ENCODE measurements around the gene TCF4.

The TCF4 gene

DNA sequence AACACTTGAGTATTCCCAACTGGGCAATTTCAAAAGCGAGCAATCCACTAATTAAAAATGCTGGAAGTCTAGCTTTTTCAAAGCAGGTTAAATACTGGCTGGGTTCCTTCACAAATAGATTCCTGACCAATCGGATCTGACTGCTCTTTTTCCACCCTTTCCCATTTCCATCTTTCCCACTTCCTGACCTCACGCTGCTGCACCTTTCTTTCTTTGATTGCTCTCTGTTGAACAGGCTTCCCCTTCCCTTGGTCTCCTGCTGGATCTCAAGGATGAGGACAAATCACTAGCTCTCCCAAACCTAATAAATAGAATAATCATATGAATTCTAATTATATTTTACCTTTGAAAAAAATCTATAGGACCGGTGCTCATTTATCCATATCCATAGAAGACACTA, 121.2 kb downstream of the TCF4 start:
- no peak for DNase-seq

DNA sequence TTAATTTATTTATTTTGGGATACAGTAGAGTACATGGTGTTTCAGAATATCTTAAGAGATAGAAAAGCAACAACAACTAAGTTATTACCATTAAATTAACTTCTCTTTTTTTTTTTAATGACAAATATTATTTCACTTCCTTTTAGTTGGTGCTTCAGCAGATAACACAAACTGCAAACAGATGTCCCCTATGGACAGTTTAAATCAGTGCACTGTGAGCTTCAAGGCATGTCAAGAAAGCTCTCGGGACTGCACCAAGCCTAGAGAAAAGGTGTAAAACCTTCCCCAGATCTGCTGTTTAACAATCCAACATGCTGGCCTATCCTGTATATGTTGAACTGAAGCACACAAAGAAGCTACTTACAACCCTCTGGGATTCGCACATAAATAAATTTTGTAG, 122.7 kb downstream of the TCF4 start:
- DNase-seq = no peak

DNA sequence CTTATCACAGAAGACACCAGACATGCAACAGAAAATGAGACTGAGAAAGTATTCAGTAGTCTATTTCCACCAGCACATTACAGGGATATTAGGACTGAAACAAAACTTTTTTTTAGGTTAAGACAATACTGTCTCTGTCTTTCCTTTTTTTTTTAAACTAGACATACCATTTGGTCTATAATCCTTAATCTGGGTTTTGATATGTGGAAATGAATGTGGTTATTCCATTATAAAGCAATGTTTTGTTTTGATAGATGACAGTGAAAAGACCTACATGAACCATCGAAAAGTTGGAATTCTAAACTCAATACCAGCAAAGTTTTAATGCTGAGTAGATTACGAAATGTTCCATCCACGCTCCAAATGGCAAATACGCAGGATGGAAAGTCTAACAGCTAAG, 123.4 kb downstream of the TCF4 start:
- no peak for DNase-seq

DNA sequence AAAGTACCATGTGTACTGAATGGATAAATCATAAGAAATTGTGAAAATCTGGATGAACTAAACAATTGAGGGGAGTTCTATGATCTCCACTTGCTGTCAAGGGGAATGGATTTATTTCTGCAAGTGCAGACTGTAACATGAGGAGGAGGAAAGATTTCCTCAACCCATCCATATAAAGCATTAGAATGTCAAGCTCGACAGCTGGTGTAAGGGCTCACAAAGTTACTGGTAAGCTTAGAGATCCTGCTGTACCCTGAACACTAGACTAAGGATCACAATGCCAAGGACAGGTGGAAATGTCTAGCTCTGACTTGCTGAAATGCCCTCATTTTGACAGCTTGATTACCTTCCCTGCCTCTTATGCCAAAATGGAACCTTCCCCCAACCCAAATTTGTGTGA, 125.3 kb downstream of the TCF4 start:
- no peak for DNase-seq

DNA sequence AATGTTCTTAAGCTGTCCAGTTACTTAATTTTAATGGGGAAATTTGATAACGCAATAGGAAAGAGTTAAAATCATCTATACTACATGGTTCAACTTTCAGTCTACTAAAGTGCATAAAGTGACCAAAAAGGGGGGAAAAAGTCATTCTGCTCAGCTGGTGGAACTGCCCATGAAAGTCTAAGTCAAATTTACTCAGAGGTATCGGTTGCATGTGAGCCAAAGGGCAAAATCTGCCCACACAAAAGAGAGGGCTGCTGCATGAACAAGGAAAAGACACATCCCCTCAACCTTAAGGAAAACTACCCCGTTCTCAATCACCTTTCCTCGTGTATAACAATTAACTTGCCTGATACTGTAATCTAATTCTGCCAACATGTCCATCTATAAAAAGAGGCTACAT, 126.1 kb downstream of the TCF4 start:
- DNase-seq = no peak

DNA sequence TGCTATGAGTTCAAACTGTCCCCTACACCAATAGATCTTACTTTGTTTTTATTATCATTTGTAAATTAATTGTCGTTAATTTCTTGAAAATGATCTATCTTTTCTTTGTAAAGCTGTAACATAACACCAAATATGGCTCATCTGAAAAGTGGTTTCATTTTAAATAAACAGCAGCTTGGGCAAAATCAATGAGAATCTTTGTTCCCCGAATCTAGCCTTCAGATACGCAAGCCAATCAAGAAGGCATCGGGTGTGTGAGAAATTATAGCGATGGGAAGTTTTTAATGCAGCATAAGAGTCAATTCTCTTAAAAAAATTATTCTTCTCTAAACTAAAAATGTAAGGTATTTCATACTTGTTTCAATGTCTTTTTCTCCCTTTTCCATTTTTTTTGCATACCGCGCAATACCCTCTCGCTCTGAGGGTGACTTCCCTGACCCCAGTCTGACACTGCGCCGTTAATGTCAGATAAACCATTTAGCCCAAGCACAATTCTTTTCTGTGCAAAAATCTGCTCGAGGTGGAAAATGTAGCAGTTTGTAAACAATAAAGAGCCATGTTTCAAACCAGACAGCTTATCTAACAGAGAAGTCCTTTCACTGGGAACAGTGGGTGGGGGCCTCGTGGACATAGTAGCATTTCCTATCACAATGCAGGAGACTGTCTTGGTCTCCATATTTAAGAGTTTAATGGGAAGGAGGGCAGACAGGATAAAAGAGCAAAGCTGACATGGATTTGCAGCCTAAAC, 129.4 kb downstream of the TCF4 start:
- DNase-seq = no peak

DNA sequence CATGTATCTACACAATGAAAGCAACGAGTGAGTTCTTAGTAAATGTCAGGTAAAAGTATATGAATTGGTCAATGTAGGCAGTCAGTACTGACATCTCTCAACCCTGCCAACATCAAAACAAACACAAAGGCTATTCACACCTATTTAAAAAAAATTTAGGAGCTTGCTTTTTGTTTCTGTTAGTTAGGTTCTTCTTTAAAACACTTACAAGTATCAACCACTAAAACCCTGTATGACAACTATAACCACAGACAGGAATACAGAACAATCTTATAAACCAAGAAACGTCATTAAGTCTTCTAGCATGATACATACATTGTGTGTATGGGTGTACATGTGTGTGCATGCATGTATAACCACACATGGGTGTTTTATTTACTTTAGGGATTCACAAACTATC, 131.0 kb downstream of the TCF4 start:
- DNase-seq = no peak

DNA sequence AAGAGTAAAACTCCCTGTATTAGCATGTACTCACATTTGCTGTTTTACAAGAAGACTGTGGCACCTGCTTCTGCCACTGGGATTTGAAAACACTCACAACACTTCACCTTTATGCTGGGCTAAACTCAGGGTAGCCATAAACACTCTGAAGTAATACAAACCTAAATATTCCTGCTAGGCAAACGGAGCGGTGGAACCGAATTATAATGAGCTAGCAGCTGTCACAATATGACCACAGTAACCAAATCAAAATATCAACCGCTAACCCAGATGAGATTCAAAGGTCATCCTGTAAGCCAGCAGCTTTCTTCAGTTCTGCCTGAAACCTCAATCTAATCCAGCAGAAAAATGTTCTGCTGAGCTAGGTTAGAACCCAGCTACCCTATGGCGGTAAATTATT, 132.1 kb downstream of the TCF4 start:
- DNase-seq = no peak

DNA sequence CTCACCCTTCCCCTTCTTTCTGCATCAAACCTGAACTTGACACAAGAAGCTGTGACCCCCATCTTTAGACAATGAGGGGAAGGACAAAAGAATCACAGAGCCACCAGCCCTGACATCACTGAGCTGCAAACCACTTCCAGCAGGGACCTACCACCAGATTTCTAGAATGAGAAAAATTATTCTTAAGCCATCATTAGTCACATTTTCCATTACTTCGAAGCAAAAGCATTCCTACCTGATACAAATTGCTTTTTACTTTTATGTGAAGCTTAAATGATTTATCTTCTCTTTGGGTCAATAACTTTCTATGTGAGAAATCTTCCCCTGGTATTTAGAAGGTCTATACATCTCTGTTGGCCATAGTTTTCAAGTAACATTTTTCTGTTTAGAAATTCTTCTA, 134.8 kb downstream of the TCF4 start:
- DNase-seq = no peak

DNA sequence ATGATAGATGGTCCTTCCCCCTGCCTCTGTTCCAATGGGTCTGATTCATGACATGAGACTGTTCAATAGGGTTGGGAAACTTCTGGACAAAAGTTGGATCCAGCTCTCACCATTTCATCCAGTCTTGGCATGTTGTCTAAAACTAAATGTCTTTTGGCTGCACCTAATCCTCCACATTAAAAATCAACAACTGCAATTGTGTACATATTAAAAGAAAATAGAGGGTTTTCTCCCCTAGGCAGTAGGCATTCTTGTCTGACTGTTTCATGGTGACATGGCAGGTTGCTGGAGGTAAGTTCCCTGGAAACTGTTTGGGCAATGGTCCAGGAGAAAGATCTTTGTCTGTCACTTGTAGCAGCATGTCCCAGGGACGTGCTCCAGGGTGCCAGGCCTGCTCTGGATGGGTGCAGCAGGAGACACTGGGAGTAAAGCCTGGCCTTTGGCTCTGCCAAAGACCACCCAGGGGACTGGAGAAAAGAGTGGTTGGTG, 135.8 kb downstream of the TCF4 start:
- no peak for DNase-seq

DNA sequence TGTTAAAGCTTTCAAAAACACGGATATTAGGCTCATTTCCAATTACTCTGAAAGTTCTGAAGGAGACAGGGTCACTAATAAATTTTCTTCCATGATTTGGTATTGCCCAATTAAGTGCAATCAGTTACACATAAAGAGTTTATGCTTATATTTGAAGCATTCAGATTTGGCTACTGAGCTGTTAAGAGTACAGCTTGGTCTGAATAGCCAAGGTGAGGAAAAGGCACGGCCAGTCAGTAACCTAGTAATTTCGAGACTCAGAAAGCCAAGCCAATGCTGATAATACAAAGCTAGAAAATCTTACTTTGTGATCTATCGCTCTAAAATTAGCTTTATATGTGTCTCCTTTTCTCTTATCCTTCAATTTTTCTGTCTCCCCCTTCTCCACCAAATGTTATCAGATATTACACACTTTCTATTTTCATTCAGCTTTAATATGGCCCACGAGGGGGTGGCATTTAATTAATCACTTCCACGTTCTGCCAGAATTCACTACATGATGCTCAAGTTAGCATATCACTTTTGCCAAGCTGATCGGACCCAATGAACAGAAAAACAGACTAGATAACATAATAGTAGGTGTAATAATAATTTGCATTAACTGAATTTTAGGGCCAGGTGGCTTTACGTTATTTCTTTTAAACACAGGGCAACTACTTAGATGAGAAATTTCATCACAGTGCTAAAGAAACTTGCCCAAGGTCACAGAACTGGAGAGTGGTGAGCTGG, 138.4 kb downstream of the TCF4 start:
- no peak for DNase-seq

DNA sequence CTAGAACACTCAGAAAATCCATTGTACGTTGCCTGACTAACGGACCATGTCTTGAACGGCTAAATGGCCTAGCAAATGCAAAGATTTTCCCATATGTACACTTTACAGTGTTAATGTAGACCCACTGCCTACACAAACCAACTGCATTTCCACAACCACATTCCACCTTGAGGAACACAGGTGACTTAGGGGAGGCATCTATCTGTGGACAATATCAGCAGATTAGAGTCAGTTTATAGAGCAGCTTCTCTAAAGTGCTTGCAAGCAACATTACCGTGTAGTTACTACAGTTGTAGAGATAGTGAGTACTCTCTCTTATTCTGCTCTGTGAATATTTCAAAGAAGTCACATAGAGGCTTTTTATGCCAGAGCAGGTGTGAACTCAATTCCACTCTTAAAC, 139.6 kb downstream of the TCF4 start:
- no peak for DNase-seq

DNA sequence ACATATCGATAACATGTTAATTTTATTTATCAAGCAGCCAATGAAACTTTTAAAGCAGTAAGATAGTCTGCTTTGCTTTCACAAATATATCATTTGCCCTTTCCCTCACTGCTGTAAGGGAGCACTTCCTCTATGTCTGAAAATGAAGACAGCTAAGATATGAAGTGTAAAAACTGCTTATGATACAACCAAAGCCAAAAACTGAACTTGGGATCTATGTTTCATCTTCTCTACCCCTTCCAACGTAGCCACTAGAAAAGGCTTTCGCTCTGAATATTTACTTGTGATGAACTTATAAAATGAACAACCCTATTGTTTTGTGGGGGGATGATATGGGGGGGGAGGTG, 140.3 kb downstream of the TCF4 start:
- no peak for DNase-seq

DNA sequence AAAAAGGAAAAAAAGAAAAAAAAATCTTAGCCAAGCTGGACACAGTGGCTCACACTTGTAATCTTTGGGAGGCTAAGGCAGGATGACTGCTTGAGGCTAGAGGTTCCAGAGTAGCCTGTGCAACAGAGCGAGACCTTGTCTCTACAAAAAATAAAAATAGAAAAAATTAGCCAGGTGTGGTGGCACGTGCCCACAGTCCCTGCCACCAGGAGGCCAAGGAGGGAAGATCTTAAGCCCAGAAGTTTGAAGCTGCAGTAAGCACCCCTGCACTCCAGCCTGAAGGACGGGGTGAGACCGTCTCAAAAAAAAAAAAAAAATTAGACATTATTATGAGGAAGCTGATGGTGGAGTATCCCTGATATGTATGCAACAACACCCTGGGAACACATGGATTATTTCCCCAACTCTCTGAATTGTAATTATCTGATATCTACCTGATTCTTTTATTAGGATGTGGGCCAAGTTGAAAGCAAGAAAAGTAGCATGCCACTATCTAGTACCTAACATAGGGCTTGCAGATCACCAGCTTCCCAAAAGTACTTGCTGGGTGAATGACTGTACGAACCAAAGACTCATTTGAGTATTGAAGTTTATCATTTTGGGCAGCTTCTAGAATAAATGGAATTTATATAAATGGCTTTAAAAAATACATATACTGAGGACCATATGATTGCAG, 140.9 kb downstream of the TCF4 start:
- no peak for DNase-seq

DNA sequence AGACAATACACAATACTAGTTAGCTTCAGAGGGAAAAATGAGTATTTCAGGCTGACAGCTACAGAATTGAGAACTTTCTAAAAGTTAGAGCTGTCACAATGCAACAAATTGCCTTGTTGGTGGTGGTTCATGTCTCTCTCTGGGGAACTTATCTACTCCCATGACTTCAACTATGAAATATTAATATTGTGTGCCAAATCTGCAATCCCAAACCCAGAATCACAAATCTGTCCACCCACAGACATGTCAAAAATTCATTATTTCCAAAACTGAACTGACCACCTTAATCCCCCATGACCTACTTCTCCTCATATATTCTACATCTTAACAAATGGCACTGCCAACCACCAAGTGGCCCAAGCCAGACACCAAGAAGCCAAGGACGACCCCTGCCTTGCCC, 143.5 kb downstream of the TCF4 start:
- DNase-seq = no peak

DNA sequence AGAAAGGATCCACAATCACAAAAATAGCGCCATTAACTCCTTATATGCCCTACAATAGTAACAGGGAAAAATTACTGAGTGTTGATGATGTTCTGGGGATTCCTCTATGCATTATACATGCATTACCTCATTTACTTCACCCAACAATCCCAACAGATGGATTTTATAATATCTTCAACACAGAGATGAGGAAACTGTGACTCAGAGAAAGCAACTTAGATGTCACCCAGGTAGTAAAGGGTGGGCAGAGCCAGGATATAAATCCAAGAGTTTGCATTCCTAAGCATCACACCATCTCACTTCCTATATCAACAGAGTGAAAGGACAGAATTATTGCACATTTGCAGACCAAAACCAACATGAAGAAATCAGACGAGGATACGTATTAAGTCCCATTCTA, 144.2 kb downstream of the TCF4 start:
- no peak for DNase-seq

DNA sequence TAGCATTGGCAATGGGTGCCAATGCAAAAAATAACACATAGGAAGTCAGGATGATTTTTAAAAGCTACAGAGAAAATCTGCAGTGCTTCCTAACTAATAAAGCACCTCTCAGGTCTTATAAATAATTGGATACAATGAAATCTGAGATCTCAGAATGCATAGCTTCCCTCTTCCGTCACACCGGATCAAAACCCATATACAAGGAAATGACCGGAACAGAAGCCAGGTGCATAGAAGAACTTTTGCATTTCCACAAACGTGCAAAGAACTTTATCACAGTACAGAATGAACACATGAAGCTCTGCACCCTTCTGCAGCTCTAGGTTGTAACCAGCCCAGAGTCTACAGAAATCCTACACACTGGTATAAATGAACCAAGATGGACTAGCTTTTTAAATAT, 145.4 kb downstream of the TCF4 start:
- no peak for DNase-seq

DNA sequence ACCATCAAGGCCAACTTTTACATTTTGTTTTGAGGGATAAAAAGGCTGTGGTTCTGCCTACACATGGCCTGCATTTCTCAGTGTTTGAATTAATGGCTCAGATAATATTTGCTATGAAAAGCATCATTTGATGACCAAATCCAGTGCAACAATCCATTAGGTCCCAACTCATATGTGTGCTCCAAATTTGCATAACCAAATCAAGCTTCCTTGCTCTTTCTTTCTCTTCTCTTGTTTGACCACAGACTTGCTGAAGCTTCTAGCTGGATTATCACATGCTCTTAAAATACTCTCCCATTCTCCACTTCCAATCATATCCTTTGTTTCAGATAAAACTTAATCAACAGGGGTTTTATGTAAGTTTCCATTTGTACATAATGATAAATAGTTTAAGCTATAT, 147.0 kb downstream of the TCF4 start:
- DNase-seq = no peak

DNA sequence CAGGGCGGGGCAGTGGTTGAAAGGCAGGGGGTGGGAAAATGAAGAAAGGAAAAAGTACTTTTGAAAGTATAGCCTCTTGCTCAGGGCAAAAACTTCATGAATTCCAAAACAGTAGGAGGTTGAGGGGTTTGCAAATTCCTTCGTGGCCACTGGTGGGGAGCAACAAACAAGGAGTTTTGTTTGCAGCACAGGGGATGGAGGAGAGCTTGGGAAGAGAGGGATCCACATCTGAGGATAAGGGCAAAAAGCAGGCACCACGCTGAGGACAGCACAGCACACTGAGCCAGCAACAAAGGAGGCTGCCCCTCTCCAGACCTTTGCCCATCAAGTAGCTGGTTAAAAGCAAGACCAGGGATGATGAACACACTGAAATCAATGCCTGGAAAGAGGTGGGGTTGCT, 148.9 kb downstream of the TCF4 start:
- no peak for DNase-seq

DNA sequence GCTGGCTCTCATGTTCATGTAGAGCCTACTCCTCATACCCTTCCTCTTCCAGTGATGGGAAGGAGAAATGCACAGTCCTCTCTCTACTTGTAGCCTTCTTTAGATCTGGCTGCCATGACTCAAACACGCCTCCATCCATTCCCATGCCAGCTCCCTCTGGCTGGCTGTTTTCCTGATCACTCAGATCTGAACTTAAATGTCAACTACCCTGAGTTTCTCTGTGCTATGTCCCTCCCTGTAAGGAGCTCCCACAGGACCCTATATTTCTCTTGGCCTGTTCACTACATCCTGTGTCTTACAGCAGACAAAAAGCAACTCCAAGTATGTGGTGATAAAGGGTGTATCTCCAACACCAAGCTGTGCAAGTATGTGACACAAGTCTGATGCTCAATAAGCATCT, 152.4 kb downstream of the TCF4 start:
- DNase-seq = no peak

DNA sequence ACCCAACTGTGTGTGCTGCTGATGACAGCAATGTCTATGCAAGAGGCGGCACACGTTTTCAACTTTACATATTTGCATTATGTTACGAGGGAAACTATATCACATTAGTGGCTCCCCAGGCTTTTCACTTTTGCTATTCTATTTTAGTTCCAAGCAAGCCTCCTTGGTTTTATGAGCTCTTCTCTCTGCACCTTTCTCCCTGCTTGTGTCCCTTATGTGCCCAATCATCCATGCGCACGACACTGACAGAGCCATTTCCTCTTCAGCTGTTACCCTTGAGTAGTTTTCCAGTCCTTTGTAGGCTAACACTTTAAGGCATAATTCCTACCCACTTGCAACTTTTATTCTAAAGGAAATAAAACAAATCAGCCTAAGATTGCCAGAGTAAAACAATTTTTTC, 154.3 kb downstream of the TCF4 start:
- DNase-seq = no peak

DNA sequence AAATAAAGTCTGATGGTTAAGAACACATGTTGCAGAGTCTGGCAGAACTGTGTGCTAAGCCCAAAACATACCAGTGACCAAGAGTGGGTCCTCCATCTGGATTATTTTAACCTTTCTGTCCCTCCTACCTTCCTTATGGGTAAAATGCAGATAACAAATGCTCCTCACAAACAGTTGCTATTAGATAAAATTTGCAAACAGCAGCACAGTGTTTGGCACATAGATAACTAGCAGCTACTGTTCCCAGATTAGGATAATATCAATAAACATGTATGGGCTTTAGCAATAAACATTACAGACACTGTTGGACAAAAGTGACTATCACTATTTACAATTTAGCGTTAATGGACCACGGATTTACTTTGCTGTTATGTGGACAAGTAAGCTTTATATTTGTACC, 154.9 kb downstream of the TCF4 start:
- DNase-seq = no peak

DNA sequence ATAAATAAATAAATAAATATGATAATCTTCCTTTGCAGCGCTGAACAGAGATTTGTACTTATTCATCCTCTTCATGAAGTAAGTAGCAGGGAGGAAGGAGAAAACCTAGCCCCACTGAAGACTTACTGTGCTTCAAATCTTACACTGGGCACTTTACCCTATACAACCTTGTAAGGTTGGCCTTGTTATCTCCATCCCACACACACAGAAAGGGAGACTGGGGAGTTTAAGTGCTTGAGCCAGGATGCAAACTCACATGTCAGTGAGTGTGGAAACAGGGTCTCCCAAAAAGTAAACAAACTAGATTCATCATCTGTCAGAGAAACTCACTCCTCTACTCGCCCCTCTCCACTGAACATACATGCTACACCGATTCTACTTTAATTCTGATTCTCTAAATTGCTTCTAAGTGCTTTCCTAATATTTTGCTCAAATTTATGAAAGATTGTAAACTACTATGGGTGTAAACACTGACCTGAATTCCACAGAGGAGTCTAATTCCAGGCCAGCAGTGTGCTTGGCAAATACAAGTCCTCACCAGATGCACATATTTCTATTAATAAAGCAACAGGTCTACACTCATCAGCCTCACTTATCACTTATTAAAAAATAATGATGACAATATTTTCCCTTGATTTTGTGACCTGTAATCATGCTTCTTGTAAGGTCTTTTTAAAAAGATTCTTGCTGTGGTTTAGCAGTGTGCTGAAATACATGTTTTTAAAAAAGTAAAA, 155.5 kb downstream of the TCF4 start:
- DNase-seq = no peak

DNA sequence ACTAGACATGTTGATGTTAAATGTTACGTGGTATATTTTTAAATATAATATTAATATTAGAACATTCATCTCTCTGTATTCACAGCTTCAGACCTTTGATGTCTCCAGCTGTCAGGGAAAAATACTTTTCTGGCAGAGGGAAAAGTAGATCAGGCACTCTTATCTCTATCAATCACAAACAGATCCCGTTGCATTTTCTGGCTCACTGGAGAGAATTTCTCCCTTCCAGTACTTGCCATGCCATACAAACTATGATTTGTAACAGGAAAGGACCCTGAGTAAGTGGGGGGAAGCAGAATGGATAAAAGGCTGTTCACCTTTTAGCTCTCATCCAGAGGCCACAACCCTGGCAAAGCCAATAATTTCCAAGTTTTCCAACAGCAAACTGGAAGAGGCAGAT, 158.0 kb downstream of the TCF4 start:
- no peak for DNase-seq
